Measurements from ENCODE around the gene ZNF827.
"Not testable (repeated sequence)": the region's sequence is repeated elsewhere in the genome, so short reads cannot be mapped to it uniquely, and the experiment has no call there.

Gene ZNF827

DNA sequence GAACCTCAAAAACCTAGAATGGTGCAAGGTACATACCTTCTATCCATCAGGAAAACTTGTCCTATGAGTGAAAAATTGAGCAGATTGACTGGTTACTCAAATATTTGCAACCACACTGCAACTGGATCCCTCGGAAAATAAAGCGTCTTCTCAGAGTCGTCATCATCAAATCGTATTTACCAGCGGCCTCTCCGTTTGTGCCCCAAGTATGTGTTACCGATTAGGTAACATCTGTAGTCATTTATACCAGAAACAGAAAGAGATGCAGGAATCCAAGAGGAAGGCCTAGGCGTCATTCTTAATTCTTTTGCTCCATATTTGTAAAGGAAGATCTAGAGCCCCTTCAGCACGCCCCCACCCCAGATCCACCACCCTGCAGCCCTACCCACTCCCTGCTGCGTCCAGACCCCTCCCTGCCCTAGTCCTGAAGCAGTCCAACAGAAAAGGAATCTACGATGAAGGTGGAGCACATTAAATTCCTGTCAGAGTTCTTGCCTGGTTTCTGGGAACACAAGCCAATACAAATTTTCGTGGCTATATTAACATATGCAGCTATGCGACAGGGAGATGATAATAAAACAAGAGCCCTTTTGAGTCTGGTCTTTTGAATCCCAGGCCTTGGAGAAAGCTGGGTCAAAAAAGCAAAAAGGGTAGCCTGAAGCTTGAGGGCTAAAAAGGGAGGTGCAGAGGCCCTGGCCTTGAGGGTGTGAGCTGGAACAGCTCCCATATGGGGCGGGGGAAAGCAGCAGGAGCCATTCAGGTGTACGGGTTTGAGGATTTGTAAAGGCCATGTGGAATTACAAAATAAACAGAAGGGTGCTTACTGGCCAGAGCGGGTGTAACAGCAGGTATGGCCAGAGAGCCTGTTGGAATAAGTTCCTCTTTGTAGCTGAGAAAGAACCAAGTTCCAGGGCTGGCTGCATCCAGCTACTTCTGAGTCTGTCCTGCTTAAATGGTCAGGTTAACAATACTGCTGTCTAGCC, 77.0 kb downstream of the ZNF827 start:
- DNase-seq (ENCODE audit: low read depth): no peak

DNA sequence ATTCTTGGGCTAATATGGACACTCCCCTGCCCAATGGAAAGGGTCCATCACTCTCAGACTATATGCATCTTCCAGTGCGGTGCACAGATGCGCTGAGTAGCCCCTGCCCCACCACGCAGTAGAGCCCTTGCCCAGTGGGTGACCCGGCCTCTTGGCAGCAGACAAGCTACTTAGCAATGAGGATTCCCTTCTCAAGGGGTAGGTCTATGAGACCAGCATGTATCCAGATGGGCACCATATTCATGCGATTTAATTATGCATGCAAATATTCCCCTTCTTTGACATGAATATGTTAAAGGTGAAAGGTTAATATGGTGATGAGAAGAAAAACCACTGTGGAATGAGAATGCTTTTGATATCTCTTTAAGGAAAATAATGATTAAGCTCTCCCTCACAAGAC, 77.7 kb downstream of the ZNF827 start:
- DNase-seq (ENCODE audit: low read depth): no peak

DNA sequence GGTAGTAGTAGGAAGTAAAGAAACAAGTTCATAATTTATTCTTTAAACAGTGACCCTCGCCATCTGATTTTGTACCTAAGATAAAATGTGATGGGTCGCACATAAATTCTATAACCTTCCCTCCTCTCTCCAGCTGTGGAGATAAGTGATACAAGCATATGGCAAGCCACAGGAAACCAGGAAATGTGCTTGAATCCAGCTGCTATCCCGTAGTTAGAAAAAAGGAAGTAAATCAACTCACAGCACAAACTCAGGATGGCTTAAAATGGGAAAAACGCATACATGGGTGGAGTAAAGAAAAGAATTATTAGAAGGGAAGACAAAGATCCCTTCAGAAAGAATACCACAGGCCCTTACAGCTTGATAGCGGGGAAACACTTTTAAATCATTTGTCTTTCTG, 78.2 kb downstream of the ZNF827 start:
- no peak for DNase-seq (ENCODE audit: low read depth)

DNA sequence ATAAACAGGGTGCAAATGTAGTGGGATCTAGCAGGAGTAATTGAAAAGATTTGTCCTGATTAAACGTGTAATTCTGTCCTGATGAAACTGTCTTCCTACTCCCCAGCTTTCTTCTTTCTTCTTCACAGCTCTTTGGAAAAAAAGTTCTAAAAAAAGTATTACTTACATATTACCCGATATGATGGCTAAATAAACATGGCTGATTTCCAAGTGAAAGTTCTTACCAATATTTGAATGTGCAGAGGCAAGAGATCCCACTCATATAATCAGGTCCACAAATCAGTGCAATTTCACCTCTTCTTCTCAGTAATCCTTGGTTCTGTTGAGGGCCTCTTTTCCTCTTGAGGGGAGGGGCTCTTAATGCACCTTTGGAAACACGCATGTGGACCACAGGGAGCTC, 78.7 kb downstream of the ZNF827 start:
- no peak for DNase-seq (ENCODE audit: low read depth)

DNA sequence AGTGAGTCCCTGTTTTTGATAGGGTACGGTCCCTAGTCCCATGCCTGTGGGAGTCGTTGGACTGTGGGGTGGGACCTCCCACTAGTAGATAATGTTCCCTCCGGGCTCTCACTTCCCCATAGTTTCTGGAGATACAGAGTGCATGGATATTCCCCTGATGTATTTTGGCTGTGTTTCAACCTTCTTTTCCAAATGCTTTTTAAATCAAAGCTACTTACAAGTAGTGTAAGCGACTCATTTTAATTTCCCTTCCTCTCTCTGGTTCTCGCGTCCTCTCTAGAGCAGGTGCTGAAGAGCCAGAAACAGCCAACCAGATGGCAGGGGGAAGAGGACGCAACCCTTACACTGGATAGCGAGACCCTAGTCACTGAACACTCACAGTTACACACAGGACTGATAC, 79.2 kb downstream of the ZNF827 start:
- DNase-seq (ENCODE audit: low read depth): no peak

DNA sequence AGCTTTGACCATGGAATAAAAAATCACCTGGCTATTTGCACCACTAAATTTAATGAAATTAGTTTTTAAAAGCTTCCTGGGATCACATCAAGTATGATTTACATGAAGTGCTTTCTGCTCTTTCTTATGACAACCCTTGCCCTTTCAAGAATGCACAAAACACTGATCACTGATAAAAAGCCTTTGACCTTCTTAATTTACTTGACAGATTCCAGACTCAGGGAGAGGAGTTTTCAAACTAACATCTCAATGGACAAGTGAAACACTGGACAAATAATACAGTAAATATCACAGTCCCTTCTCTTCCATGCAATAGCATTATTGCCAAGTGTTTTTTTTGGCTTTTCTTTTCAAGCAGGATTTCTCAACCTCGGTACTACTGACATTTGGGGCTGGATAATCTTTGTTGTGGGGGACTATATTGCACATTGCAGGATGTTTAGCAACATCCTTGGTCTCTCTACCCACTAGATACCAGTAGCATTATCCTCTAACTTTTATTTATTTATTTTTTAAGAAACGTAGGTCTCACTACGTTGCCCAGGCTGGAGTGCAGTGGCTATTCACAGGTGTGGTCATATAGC, 86.3 kb downstream of the ZNF827 start:
- DNase-seq (ENCODE audit: low read depth): no peak

DNA sequence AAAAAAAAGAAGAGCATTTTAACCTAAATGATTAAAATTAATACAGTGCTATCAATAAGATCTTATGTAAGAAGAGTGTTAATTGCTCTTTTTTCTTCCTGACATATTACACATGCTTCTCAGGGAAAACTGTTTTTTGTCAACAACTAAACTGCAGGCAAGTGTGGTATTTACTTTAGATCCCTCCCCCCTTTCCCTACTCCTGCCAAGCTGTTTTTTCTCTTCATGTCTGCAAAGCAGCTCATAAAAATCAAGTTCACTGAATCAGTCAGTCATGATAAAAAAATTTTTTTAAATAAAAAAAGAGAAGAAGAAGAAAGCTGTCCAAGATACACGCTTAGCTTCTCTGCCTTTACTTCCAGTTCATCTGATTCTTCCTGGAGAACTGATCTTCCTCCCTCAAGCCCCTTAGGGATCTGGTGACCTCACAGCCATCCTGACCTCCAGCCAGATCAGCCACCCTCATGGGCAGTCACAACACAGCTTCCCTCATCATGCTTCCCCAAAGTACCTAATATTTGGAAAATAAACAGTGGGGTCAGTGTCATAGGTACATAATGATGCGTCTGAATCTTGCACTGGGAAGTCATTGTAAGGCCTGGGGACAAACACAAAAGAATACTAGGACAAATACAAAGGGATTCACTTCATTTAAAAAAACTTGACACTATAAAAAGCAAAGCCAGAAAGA, 87.0 kb downstream of the ZNF827 start:
- DNase-seq (ENCODE audit: low read depth): no peak

DNA sequence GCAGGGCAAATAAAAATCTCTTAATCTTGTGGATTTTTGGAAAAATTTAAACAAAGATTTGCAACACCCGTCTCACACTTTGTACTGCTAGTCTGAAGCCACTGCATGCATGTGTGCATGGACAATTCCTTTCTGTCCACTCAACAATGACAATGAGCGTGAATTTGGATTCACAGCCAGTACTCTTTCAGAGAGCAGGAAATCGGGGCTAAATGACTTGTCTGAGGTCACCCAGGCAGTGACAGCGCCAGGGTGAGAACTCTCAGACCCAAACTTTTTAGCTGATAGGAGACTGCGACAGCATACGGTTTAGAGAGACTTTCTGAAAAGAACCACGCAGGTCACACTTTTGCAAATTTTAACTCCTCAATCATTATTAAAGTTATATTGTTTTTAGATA, 90.9 kb downstream of the ZNF827 start:
- DNase-seq (ENCODE audit: low read depth): no peak

DNA sequence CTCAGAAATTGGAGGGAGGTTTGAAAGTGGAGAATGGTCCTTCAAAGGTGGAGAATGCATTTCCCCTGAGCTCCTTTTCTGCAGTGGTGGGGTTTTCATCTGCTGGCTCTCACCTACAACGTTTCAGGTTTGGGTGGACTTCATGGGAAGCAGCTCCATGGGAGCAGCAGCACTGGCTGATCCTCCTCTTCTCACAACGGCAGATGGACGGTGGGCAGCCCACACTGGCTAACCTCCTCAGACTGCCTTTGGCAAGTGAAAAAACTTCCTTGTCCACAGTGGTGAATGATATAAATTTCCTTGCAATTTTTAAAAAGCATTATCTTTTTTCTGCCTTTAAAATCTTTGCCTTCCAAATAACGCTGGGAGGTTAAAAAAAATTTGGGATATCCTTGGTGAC, 93.5 kb downstream of the ZNF827 start:
- no peak for DNase-seq (ENCODE audit: low read depth)

DNA sequence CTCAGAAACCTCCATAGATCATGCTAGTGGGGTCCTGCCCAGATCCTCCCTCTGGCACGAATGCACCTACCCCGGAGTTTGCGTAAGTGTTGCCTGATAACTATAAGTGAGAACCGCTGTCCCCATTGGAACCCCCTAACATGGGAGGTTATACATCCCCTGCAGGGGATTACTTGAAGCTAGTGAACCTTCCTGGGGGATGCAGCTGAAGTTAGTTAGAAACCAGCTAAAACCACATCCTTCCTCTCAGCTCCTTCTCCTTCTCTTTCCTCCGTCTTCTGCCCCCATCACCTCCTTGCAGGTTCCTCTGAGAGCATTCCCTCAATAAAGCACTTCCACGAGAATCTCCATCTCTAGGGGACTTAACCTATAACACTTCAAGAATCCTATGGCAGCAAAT, 95.0 kb downstream of the ZNF827 start:
- DNase-seq (ENCODE audit: low read depth): no peak

DNA sequence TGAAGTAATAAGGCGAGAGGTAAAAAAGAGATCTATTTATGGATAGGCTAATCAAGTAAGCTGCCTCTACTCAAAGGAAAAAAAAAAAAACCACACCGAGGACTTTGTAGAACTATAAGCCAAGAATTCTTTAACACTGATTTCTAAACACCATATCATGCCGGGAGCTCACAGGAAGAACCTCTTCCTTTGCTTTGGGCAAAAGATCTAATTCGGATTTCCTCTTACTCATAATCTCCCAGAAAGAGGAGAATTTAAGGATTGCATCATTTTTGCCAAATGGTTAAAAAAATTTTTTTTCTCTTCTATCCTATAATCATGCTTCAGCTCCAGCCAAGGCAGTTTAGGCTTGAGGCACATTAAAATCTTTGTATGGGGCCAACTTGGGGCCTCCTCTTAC, 95.5 kb downstream of the ZNF827 start:
- DNase-seq (ENCODE audit: low read depth): peak; percentile 74

DNA sequence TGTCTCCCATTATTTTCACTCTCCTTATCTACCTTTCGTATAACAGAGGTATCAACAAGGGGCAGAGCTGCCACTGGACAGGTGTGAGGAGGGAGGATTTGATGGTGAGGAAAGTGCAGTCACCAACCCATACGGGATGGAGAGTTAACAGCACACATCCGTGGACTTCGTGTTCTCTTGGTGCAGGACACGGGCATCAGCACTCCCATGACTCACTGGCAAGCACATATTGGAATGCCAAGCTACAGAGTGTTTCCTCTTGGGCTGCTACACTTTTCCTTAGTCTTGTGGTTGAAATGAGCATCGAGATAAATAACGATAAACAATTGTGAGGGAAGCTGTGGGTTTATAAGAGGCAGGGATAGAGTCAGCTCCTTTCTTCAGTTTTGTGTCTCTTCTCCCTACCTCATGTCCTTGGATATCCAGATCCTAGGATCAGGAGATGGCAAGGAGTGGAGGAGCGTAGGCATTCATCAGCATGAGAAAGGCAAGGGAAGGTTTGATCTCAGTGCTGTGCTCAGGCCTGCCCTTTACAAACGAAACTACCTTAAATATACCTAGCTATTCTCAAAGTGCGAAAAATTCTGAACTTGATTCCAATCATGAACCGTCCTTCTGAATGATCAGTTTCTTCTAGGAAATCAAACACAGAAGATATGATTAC, 96.3 kb downstream of the ZNF827 start:
- no peak for DNase-seq (ENCODE audit: low read depth)

DNA sequence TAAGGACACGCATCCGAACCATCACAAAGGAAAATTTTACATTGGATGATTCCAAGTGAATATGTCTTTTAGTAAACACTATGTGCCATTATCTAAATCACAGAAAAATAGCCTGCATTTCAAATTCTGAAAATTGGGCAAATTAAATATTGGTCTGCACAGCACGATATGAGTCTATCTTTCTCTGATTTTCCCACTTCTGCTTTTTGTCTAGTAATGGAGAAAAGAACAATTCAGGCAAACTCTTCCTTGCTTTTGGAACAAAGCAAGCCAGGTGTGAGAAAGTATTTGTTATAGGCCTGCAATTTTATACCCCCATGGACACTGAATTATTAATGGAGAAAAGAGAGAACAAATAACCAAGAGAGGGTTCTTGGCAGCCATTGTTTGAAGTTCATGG, 97.8 kb downstream of the ZNF827 start:
- DNase-seq (ENCODE audit: low read depth): no peak

DNA sequence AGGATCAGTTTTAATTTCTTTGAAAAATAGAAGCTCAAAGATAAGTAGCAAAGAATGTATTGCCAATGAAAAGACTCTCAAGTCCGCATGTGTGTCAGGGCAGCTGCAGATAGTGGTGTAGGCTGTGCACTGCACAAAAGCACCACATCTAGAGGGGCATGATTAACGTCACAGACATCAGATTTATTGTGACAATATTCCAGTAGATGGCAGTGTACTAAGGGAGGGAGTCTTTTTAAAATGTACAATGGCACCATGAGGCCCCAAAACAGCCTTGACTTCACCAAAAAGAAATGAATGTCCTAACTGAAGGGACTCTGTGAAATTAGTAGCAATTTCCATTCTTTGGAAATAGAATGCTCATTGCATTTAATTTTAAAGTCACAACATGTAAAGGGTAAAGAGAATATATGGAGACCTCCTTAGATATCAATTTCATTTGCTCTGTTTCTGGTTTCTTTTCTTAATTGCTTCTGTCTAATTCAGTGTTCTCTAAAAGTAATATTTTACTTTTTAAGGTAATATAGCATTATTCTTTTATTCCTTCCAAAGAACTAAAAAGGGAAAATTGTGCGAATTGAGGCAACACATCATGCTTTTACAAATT, 98.4 kb downstream of the ZNF827 start:
- no peak for DNase-seq (ENCODE audit: low read depth)

DNA sequence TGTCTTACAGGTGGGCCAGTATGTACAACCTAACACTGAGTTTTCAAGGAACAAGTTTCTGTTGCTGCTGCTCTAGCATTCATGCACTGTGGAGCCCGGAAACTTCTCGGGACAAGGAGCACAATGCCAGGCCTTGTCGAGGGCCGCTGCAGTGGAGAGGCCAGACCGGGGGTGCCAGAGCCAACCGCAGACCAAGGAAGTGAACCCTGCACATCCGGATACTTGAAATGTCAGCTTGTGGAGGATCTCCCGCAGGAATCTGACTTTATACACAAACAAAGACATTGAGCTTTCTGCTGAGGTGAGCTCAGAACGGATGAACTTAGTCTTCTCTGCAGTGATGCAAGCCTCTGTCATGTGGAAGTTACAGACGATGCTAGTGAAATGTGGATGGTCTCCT, 99.5 kb downstream of the ZNF827 start:
- DNase-seq (ENCODE audit: low read depth): no peak

DNA sequence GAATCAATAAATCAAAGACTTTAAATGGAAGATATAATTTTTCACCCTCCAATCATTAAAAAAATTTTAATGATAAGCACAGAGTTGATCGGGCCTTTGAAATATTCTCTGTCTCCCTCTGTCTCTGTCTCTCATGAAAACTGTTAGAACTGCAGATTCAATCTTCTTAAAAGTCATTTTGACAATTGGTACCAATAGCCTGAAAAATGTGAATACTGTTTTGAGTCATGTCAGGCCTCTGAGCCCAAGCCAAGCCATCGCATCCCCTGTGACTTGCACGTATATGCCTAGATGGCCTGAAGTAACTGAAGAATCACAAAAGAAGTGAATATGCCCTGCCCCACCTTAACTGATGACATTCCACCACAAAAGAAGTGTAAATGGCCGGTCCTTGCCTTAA, 106.2 kb downstream of the ZNF827 start:
- not testable (repeated sequence) for DNase-seq (ENCODE audit: low read depth)

DNA sequence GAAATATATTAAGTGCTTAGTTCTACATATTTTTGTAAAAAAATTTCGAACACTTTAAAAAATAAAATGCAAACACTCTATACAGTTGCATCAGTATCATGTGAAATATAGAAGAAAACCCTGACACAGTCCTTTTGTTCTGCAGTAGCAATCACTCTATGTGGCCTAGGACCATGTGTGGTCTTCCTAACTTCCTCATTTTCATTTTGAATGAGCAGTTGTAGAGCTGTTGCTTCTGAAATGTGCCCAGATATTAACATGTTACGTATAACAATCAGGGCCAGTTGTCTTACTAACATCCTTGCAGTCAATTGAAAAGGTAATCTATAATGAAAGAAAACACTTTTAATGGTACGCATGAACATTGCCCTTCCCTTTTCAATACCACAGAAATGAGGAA, 107.9 kb downstream of the ZNF827 start:
- no peak for DNase-seq (ENCODE audit: low read depth)

DNA sequence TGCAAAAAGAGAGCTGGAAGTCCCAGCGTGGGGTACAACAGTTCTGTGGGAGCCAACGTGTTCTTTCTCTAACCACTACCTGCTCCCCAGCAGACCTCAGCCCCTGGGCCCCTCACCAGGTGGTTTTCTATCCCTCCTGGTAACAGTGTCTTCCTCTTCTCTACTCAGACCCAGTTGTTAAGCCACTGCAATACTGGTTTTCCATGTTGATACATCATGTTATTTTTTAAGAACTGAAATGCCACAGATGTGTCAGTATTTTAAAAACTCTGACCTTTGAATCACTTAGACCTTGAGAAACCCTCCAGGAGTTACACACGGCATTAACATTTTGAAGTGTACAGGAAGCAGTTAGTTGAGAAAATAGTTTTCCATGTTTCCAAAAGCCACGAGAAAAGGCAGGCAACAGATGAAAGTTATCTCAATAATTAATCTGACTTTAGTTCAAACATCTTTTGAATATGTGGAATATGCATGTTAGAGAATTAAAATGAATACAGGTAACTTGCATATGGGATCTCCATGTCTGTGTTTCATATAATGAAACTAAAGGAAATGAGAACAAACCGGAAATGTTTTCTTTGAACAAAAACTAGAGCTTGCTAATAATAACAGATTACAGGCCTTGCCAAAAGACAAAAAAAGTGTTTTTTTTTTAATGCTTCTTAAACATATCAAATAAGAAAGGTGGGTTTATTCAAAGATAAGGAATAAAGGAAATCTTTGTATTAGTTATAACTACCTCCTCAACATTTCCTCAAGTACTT, 108.8 kb downstream of the ZNF827 start:
- DNase-seq (ENCODE audit: low read depth): no peak

DNA sequence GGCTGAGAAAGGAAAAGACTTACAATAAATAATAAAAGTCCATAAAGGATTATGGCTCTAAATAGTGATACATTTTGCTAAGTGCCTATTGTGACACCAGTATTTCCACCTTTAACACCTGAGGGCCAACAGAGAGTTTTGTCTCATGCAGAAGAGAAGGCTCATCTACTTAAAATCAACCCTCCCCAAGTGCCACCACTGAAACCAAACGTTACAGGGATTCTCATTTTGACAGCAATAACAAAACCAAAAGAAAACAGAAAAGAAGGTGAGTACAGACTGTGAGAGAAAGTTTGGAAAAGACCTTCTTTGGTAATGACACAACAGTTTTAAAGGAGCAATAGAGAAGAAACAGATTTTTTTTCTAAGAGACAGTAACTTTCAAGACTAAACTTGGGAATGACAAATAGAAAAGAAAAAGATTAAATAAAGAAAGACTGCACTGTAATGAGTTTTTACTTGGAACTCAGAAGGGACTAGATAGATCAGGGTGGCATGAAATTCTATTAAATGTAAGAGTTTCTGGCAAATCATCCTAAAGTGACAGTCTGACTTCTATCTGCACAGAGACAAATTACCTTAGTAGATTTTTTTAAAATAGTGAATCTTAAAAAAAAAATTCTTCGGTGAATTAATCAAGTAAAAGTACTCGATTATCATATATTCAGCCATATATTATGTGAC, 109.7 kb downstream of the ZNF827 start:
- DNase-seq (ENCODE audit: low read depth): no peak

DNA sequence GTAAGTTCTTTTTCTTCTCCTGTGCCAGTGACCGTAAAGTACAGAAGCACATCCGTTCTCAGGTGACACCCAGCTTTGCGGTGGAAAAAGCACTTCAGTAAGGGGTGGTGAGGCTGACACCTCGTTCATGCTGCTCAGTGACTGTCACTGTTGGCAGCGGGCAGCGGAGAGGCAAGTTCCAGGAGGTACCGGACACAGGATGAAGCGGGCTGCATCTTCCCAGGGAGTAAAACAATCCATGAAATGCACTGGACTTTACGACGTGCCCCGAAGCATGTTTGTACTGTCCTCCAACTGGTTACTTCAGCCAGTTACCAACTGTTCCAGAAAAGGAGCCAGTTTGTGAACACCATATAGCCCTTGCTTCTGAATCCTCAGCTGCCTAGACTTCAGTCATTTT, 110.7 kb downstream of the ZNF827 start:
- no peak for DNase-seq (ENCODE audit: low read depth)

DNA sequence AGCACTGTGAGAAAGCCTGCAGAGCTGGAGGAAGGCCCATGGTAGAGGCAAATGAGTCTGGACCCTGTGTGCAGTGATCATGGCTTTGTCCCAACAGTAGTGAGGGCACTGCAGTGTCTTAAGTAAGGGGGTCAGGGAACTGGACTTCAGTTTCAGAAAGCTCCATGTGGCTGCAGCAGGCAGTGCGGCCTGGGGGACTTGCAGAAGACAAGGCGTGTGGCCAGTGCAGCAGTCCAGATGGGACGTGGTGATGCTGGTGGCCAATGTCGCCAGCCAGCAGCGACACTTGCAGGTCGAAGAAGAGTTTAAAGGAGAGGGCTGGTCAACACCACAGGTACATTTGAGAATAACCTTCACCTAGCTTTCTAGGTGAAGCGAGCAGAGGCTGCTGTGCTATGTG, 113.4 kb downstream of the ZNF827 start:
- DNase-seq (ENCODE audit: low read depth): no peak

All from stromal cell of bone marrow (primary cell).